GM19328 (cell line): ENCODE results near the gene PZP.

Experiments
- ATAC-seq: cut with Tn5 transposase; IDR thresholded peaks from one replicate; pipeline ENCODE4 v1.9.1; 2021; ENCODE audit warnings: mild to moderate bottlenecking, moderate library complexity; ENCODE audit not compliant: unreplicated experiment

The PZP gene

DNA sequence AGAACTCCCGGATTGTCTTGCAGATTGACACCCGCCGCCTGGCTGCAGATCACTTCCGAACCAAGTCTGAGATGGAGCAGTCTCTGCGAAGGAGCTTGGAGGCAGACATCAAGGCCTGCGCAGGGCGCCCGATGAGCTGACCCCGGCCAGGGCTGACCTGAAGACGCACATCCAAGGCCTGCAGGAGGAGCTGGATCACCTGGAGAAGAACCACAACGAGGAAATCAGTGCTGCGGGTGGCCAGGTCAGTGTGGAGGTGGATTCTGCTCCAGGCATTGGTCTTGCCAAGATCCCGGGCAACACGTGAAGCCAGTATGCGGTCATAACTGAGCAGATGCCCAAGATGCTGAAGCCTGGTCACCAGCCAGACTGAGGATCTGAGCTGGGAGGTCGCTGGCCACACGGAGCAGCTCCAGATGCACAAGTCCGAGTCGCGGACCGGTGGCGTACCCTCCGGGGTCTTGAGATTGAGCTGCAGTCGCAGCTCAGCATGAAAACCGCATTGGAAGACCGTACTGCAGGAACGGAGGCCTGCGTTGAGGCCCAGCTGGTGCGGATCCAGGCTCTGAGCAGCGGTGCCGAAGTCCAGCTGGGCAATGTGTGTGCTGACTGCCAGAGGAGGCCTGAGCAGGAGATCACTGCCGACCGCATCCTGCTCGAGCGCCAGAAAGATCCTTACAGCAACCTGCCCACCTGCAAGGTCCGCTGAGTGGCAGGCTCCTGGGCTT is 80.1 kb downstream of the PZP start:
- ATAC-seq, result no peak

DNA sequence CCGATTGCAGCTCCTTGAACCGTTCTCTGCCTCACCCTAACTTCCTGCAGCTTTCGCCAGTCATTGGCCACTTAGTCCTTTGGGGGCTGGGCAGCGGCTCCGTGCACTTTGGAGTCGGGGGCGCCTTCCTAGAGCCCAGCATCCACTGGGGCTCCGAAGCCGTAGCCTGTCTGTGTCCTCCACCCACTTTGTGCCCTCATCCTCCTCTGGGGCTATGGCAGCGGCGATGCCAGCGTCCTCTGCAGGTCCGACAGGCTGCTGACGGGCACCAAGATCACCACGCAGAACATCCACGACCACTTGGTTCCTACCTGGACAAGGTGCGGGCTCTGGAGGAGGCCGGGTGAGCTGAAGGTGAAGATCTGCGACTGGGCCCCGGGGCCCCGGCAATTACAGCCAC is 80.7 kb downstream of the PZP start:
- ATAC-seq, result no peak

DNA sequence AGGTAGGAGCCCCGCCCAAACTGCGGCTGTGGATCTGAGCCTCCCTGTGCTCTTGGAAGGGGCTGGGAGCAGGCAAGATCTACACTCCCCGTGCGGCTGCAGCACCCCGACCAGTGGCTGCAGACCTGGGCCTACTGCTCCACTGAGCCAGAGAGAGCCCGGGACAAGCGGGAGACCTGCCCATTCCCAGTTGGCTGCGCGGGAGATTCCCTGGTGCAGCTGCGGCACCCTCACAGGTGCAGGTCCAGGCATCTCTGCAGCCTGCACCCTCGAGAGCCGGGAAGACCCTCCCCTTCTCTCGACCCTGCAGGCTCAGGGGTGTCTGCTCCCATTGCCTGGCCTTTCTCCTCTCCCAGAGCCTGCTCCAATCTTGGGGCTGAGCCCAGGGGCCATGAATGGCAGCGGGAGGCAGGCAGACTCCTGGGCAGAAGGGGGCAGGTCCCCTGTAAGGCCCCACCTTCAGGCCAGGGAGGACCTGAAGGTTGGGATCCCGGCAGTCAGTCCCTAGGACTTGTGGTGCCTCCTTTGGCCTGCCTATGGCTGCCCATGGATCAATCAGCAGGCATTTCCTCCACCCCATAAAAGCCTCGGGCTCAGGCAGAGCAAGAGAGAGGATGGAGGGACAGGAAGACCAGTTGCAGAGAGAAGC is 83.7 kb downstream of the PZP start:
- no peak for ATAC-seq

- no peak for ATAC-seq
Observed at GRCh38 chr12:9123781-9124382, 84.3 kb downstream of the PZP start.

- no peak for ATAC-seq
Observed at GRCh38 chr12:9122091-9122609, 86.0 kb downstream of the PZP start.

DNA sequence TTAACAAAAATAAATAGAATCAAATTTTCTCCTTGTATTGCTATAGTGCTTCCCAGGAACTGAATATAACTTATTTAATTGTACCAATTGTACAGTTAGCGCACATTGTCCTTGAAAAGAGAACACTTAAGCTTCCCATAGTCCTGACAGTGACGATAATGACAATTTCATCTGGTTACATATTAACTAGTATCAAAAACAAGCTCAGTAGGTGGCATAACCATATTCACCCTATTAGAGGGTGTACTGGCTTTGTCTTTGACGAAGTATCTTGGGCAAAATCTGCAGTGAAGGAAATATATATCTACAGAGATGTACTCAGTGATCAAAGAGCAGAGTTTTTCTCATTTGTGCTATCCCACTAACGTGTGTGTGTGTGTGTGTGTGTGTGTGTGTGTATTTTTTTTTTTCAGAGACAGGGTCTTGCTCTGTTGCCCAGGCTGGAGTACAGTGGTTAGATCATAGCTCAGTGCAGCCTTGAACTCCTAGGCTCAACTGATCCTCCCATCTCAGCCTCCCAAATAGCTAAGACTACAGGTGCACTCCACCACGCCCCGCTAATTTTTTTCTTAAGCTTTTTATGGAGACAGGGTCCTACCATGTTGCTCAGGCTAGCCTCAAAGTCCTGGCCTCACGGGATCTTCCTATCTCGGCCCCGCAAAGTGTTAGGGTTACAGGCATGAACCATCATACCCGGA is 87.6 kb downstream of the PZP start:
- ATAC-seq, result no peak

DNA sequence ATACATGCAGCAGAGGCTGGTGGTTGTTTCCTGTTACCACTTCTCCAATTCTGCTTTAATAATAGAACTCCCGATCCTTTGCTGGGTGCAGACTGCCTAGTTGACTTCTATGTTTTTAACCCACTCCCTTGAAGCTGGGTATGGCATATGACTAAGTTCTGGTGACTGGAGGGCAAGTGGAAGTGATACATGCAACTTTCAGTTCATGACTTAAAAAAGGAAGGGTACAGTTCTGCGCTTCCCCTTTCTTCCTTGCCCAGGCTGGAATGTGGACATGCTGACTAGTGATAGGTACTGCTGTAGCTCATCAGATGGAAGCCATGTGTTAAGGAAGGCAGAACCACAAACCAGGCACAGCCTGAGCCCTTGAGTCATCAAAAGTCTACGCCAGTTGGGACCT is 90.0 kb downstream of the PZP start:
- ATAC-seq, result no peak

DNA sequence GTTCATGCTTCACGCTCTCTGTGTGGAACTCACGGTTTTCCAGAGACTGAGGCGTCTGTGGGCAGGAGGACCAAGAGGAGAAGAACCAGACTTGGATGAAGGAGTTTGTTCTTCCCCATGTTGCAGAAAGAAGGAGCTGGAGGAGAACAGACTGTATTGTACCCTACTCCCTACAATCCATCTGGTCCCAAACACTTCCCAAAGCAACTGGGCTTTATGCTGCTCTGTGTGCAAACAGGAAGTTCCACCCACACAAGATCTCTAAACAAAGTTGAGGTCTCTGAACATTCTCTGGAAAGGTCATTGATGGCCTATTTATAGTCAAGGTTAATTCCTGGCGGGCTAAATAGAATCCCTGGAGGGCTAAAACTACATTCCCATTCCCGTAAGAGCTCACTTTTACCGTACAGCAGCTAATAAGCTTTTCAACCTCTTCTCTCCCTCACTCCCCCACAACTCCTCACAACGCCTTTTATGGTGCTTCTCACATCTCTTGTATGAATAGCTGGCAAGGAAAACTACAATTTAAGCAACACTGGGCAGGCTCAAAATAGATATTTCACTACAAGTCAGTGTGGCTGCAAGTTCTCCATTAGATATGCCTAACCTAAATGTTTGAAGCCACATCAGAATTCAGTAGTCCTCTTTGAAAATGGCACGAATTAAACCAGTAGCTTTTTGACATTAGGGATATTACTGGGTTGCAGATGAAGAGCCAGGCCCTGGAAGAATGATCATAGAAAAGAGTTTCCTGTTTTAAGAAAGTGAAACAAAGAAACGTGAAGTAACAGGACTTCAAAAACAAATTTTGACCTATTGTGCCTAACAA is 92.2 kb downstream of the PZP start, which contains the start of gene A2M:
Gene A2M, minus strand, starts transcription at position 189 of the 829 bp plus-strand sequence. Its CDS starts 70 bp downstream, at position 119.
- no peak for ATAC-seq

- ATAC-seq, result no peak
Observed at GRCh38 chr12:9114946-9115345, 93.2 kb downstream of the PZP start.

DNA sequence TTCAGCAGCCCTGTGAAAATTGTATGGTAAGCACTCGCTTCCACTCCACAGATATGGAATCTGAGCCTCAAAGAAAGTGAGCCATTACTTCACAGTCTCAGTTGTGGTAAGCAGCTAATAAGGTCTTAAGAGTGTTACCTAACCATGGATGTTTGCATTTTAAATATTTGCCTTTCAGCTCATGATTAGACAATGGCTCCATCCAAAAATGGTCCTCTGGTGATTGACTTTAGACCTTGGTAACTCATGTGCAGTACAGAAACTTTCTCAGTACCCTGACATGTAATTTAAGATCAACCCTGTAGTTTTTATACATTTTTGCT is 94.2 kb downstream of the PZP start:
- ATAC-seq, result no peak

DNA sequence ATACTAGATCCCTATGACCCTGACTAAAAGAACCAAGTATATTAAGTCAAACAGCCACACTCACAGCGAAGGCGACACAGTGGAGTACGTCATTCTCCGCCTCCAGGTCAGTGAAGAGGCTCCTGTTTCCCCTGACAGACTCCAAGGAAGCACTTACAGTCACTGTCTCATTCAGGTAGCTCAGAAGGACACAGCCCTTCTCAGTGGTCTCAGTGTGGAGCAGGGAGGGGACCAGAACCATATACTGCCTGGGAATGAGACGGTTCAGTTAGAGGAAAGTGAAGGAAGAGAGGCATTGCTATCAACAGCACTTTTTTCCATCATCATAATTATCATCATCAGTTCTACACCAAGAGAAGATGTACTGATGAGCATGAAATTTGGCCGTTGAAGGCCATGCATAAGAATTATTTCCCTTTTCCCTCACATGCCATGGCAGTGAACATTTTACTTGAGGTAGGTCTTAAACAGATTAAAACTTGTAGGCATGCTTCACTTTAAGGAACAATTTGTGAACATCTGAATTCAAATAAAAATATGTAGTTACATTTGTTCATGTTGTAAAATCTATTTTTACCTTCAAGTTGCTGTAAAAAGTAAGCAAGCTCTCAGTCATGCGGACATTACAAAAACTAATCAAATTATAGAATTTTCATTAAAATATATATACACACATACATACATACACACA is 94.8 kb downstream of the PZP start:
- no peak for ATAC-seq

DNA sequence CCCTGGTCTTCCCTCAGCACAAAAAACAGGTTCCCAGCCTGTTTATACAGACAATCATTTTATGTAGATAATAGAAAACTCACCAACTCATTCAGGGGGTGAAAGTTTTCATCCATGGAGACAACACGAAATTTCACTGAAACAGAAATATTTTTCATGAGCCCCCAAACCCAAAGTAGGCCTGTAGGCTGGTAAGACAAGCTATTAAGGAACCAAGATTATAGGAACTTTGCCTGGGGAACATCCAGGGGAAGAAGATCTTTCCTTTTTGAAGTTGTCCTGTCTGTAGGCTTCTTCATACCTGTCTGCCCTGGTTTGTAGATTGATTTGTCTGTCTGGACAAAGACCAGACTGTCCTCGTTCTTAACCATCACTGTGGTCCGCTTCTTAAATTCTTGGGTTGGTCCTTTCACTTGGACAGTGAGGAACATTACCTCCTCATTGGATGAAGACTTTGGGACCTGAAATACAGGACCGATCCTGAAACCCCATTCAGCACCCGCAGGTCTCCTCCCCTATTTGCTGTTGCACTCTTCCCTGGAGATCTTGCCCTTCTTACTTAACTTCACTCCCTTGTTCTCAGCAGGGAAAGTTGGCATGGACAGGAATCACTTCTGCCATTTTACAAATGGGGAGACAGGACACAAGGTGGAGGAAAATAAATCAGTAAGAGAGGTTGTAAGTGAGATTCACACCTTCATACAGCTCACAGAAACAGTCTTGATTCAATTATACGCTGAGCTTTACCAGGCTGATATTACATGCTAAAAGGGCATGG is 95.9 kb downstream of the PZP start:
- no peak for ATAC-seq

DNA sequence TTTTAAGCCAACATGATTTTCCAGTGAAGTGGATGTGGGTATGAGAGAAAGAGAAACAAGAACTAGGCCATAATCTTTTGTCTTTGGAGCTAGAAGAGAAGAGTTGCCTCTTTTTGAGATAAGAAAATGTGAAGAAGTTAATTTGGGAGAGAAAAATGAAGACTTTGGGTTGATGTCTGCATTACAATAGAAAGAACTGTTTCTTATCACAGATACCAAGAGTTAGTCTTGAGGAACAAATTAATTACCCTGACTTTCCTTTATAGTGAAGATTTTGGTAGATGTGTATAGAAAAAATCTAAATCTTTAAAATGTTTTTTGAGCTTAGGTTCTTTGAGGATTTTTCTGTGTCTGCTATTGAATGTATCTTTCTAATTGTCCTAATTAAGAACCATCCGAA is 96.7 kb downstream of the PZP start:
- ATAC-seq, result no peak

DNA sequence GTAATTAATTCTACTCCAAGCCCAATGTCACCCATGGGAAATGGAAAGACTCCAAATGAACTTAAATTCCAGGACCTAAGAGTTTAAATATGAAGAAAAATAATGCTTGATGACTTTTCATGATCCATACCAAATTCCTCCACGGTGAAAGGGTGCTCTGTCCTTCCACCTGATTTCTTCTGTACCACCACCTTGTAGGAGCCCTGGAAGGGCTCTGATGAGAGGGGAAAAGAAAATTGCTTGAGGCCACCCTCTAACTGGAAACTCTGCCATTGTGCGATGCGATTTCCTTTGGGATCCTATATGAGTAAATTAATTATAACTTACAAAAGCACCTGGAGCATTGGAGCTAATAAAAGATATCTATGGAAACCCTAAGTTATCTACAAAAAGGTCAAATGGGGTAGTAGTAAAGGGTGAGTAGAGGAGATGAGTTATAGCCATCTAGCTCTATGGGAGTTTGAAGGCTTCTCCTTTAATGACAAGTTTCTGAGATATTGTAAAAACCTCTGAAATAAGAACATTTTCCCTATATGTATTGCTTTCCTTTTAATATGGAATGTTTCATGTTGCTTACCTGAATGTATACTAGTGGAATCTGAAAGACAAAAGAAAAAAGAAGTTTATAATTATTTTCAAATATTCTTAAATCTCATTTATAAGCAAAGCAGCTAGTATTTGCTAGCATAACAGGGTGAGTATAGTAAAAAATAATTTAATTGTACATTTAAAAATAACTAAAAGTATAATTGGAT is 98.3 kb downstream of the PZP start:
- no peak for ATAC-seq

DNA sequence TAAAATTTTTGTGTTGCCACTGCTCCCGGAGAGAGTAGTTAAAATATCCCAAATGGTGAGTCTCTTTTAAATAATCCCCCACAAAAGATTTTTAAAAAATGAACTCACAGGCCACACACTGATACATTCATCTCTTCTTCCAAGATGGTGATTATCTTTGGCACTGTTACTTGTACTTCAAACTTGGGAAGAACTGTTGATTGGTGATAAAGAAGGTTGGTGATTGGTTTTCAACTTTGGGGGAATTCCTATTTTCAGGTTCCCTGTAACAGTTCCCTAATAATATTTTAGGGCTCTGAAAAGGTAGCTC is 99.0 kb downstream of the PZP start:
- ATAC-seq, result no peak

DNA sequence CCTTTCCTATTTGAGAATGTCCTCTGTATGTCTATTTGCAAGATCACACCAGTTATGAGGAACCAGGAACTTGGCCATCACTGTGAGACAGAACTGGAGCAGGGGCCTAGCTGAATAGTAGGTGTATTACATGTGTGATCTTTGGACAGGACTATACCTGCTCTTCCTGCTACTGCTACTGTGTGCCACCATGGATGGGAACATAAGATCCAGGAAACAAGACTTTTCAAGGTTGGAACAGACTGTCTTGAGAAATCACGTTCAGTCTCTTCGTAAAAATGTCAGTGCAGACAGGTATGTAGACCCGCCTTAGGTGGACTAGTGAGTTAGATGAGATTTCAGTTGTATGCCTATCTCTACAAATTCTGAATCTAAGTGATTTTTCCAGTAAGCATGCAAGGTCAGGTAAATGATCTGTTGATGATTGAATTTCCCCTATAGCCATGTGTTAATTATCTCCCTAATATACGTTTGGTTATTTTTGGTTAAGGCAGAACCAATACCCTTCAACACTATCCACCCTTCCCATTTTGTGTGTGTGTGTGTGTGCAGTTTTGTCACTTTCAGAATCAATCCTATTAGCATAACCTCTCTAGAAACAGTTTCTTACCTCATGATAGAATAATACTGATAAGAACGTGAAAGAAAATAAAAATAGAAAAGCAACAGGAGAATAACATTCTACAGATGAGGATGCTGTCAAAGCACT is 99.5 kb downstream of the PZP start:
- ATAC-seq, result no peak

DNA sequence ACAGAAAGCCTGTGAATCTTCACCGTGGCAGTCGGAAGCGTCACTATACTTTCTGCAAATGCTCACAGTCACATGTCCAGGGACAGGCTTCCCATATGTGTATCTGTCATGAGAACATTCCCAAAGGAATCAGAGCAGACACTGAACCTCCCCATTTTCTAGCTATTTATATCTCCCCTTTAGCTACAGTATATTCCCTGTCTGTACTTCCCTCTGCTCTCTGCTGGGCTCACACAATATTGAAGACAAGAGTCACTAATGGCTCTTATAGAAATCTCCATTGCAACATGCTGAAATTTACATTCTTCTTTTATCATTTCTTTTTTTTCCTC is 100.7 kb downstream of the PZP start:
- ATAC-seq, result no peak
